Astrocyte of the spinal cord (primary cell): ENCODE measurements around the gene CPN2.

Source experiments
- DNase-seq: peaks from one replicate; pipeline ENCODE4 v3.0.0; 2011; ENCODE audit warnings: low read depth, low spot score
- H3K4me3 ChIP-seq: 2 replicates; pipeline ENCODE4 v1.5.1; 2011; ENCODE audit warnings: low read depth, mild to moderate bottlenecking, low read length, moderate library complexity
- in situ Hi-C: cut with HindIII; loops from 2 replicates; pipeline ENCODE4 v1.10.0; 2017; ENCODE audit warnings: low sequenced_read_pairs
- TF ChIP-seq, protein P1 (sequence below): IDR thresholded peaks from 2 replicates; pipeline ENCODE4 v1.5.1; 2012; ENCODE audit warnings: low read depth, mild to moderate bottlenecking, low read length, inconsistent platforms

The CPN2 gene

DNA sequence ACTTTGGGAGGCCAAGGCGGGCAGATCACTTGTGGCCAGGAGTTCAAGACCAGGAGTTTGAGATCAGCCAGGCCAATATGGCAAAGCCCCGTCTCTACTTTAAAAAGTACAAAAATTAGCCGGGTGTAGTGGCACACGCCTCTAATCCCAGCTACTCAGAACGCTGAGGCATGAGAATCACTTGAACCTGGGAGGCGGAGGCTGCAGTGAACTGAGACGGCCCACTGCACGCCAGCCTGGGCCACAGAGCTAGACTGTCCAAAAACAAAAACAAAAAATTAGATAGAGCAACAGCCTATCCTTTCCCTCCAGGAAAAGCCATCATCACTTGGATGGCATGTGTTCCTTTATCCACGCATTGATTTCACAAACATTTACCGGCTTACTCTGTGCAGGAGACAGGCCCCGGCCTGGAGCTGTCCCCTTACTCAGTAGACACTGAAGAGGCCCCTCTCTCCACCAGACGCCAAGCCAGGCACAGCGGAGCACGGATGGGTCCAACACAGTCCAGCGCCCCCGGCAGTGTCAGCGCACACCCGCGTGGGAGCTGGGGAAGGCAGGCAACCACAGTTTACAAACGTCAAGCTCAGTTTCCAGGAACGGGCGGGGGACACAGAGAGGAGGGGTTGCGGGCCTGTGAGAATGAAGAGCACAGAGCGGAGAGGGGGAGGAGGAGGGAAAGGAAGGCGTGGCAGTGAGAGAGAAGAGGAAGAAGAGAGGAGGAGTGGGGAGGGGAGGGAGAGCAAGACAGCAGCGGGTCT is 44.8 kb upstream of the CPN2 start:
- DNase-seq = no peak
- TF ChIP-seq, protein P1, sequence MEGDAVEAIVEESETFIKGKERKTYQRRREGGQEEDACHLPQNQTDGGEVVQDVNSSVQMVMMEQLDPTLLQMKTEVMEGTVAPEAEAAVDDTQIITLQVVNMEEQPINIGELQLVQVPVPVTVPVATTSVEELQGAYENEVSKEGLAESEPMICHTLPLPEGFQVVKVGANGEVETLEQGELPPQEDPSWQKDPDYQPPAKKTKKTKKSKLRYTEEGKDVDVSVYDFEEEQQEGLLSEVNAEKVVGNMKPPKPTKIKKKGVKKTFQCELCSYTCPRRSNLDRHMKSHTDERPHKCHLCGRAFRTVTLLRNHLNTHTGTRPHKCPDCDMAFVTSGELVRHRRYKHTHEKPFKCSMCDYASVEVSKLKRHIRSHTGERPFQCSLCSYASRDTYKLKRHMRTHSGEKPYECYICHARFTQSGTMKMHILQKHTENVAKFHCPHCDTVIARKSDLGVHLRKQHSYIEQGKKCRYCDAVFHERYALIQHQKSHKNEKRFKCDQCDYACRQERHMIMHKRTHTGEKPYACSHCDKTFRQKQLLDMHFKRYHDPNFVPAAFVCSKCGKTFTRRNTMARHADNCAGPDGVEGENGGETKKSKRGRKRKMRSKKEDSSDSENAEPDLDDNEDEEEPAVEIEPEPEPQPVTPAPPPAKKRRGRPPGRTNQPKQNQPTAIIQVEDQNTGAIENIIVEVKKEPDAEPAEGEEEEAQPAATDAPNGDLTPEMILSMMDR = no peak
- in situ Hi-C loops = no loop called here
- H3K4me3 ChIP-seq = no peak overlapping the region

DNA sequence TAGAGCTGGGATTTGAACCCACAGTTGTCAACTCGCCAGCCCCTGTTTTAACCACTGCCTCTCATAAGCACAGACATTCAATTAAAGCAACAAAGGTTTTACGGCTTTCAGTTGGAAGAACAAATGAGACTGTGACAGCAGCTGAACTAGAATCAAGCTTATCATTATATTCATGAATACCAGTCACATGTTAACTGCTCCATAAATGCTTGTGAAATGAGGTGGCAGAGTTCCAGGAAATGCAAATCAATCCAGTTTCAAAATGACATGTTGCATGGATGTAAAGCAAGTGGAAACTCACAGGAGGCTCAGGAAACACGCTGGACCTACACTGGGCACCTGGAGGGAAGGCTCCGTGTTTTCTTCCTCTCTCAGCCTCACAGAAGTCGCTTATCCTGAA is 44.1 kb upstream of the CPN2 start:
- H3K4me3 ChIP-seq = no peak overlapping the region
- no peak for DNase-seq
- in situ Hi-C loops = no loop called here
- TF ChIP-seq, protein P1 = no peak

DNA sequence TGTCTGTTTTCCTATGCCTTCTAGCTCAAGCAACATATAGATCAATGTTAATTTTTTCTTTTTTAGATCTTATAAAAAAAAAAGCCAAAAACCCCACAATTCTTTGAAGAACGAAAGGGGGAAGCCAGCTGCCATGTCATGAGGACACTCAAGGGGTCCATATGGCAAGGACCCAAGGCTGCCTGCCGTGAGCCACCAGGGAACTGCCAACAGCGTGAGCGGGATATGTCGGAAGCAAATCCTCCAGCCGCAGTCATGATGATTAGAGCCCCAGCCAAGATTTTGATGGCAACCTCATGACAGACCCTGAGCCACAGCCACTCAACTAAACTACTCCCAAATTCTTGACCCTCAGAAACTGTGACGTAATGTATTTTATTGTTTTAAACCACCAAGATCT is 41.4 kb upstream of the CPN2 start:
- TF ChIP-seq, protein P1 = no peak
- in situ Hi-C loops = no loop called here
- no peak overlapping the region for H3K4me3 ChIP-seq
- DNase-seq = no peak

DNA sequence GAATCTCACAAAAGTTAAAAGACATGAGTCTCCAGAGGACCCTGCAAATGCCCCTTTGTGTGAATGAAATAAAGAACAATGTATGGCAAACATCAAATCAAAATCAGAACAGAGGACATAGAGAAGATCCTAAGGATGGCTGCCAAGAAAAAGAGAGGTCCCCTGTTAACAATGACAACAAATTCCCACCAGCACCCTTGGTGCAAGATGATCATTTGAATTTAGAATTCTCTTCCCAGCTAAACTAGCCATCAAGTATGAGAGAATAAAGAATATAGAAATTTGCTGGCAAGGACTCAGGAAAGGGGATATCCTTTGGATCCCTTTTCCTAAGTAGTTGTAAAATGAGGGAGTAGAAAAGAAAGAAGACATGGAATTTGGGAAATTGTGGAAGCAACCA is 39.7 kb upstream of the CPN2 start:
- no peak overlapping the region for H3K4me3 ChIP-seq
- in situ Hi-C loops = no loop called here
- DNase-seq = no peak
- TF ChIP-seq, protein P1 = no peak

DNA sequence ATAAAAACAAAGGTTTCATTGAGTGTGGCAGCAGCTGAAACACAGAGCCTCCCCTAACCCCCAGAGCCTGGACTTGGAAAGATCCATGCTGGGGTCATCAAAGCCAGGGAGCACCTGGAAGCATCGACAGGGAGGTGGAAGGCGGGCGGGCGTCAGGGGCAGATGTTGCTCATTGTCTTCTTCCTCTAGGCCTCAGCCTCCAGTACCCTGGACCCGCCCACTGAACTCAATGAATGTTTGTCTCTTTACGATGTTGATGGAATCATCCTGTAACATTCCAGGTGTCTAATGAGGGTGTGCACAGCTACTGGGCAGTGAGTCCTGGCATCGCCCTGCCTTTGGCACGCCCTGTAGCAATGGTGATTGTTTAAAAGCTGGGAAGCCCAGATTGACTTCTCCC is 38.1 kb upstream of the CPN2 start:
- in situ Hi-C loops = no loop called here

DNA sequence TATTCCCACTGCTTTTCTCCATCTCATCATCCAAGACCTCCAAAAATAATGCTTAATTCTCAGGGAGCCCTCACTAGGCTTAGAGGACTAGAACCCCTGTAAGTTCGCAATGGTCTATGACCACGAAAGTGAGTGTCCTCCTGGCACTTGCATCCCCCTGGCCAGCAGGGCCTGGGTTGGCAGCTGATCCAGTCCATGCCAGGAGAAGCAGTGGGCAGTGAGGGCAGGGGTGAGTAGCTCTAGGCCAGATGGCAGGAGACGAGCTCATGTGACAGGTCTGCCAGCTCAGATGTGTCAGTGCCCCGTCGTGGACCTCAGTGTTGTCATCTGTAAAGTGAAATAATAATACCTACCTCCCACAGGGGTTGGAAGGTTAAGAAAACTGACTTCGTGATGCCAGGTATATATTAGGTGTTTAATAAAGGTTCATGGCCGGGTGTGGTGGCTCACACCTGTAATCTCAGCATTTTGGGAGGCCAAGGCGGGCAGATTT is 36.8 kb upstream of the CPN2 start:
- no peak for DNase-seq
- no peak overlapping the region for H3K4me3 ChIP-seq
- in situ Hi-C loops = no loop called here
- TF ChIP-seq, protein P1 = no peak

More for the DNA sequence above, 38.1 kb upstream of the CPN2 start:
- no peak overlapping the region for H3K4me3 ChIP-seq
- TF ChIP-seq, protein P1 = no peak
- no peak for DNase-seq
